Muscle layer of duodenum (tissue), 2 donors: ENCODE measurements around the gene TRPM6.
"Not testable (repeated sequence)": the region's sequence is repeated elsewhere in the genome, so short reads cannot be mapped to it uniquely, and the experiment has no call there.

Source experiments
- H3K27ac ChIP-seq: one replicate; pipeline ENCODE4 v1.7.0; 2013; ENCODE audit warnings: mild to moderate bottlenecking, low read length
- H3K27me3 ChIP-seq: one replicate; pipeline ENCODE4 v1.7.0; 2013; ENCODE audit warnings: low read depth, mild to moderate bottlenecking, control low read depth, low read length
- H3K36me3 ChIP-seq, 2 donors: one replicate each; pipeline ENCODE4 v1.7.0; 2013; ENCODE audit warnings: low read length in 2 of 2, control low read depth in 1 of 2, mild to moderate bottlenecking in 1 of 2; ENCODE audit not compliant: insufficient read depth in 2 of 2, control insufficient read depth in 1 of 2
- H3K4me1 ChIP-seq, 2 donors: one replicate each; pipeline ENCODE4 v1.7.0; 2013; ENCODE audit warnings: low read length in 2 of 2, mild to moderate bottlenecking in 2 of 2, control low read depth in 1 of 2, moderate library complexity in 1 of 2; ENCODE audit not compliant: insufficient read depth in 2 of 2, control insufficient read depth in 1 of 2
- H3K4me3 ChIP-seq, 2 donors: one replicate each; pipeline ENCODE4 v1.7.0; 2013; ENCODE audit warnings: low read length in 2 of 2, low read depth in 1 of 2, mild to moderate bottlenecking in 1 of 2
- H3K9me3 ChIP-seq, 2 donors: one replicate each; pipeline ENCODE4 v1.7.0; 2013; ENCODE audit warnings: low read length in 2 of 2, control low read depth in 1 of 2, mild to moderate bottlenecking in 1 of 2; ENCODE audit not compliant: control insufficient read depth in 1 of 2
- donor health status: healthy.

The TRPM6 gene, protein sequence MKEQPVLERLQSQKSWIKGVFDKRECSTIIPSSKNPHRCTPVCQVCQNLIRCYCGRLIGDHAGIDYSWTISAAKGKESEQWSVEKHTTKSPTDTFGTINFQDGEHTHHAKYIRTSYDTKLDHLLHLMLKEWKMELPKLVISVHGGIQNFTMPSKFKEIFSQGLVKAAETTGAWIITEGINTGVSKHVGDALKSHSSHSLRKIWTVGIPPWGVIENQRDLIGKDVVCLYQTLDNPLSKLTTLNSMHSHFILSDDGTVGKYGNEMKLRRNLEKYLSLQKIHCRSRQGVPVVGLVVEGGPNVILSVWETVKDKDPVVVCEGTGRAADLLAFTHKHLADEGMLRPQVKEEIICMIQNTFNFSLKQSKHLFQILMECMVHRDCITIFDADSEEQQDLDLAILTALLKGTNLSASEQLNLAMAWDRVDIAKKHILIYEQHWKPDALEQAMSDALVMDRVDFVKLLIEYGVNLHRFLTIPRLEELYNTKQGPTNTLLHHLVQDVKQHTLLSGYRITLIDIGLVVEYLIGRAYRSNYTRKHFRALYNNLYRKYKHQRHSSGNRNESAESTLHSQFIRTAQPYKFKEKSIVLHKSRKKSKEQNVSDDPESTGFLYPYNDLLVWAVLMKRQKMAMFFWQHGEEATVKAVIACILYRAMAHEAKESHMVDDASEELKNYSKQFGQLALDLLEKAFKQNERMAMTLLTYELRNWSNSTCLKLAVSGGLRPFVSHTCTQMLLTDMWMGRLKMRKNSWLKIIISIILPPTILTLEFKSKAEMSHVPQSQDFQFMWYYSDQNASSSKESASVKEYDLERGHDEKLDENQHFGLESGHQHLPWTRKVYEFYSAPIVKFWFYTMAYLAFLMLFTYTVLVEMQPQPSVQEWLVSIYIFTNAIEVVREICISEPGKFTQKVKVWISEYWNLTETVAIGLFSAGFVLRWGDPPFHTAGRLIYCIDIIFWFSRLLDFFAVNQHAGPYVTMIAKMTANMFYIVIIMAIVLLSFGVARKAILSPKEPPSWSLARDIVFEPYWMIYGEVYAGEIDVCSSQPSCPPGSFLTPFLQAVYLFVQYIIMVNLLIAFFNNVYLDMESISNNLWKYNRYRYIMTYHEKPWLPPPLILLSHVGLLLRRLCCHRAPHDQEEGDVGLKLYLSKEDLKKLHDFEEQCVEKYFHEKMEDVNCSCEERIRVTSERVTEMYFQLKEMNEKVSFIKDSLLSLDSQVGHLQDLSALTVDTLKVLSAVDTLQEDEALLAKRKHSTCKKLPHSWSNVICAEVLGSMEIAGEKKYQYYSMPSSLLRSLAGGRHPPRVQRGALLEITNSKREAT (N-terminal part only)

DNA sequence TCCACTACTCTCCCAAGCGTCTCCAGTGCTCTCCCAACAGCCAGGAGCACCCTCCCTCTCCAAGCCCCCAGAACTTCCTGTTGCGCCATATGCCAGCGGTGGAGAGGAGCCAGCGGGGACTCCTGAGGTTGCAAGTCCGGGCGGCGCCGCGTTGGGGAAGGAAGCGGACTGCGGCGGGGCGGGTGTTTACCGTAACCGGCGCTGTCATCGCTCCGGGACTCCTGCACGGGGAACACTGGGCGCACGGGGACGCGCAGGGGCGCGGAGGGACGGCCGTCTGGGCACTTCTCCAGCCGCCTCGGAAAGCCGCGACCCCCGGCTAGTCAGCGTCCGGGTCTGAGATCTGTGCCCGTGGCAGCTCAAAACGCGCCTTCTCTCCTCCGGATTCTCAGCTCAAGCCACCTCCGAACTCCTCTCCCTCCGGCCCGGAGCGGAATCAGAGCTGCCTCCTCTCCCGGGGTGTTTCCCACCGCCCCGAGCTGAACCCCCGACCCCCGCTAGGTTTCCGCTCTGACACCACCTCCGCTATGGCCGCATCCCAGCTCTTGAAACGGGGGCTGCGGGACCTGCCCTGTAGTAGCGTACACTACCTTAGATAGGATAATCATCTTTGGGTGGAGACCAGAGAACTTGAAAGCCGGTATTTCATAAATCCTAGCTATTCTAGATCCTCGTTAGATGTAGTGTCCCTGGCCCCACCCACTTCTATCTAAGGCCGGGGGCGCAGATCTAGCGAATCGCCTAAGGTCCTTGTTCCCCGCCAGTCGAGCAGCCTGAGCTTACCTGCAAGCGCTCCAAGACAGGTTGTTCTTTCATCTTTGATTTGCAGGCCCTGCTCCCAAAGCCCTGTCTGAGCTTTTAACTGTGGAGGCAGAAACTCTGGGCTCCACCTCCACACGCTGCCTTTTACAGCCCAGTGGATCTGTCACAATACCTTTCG lies at the start of gene TRPM6:
Gene TRPM6, minus strand, starts transcription at position 881 of the 940 bp plus-strand sequence. Its CDS starts 65 bp downstream, at position 816.
- H3K4me1 ChIP-seq, result peaks cover 0 to 7% of the 10 kb centered on the region in 2 donors
- H3K4me3 ChIP-seq, result peak within 1 kb of the TSS; percentile 45 to 70
- H3K9me3 ChIP-seq, result no peaks in the 10 kb centered on the region
- H3K27me3 ChIP-seq, result no peaks in the 10 kb centered on the region
- H3K36me3 ChIP-seq, result no peaks in the 10 kb centered on the region
- H3K27ac ChIP-seq, result peak within 1 kb of the TSS; percentile 25

DNA sequence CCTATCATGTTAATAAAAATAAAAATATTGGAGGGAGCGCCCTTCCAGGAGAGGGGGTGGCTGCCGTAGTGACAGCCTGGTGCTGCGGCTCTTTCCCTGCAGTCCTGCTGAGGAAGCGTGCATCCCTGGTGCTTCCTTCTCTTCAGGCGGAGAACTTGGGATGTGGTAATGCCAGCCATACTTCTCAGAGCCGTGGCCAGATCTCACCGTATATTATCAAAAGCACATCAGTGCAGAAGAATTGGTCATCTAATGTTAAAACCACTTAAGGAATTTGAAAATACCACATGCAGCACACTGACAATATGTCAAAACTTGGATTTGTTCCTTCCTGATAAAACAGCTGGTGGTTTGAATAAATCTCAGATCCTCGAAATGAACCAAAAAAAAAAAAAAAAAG lies 47.3 kb upstream of the TRPM6 start:
- H3K27me3 ChIP-seq, result no peaks in the 10 kb centered on the region
- no peaks in the 10 kb centered on the region for H3K36me3 ChIP-seq
- H3K9me3 ChIP-seq, result peaks cover 0 to 3% of the 10 kb centered on the region in 2 donors
- H3K27ac ChIP-seq, result no peak overlapping the region
- H3K4me3 ChIP-seq, result no peak overlapping the region
- H3K4me1 ChIP-seq, result no peaks in the 10 kb centered on the region

DNA sequence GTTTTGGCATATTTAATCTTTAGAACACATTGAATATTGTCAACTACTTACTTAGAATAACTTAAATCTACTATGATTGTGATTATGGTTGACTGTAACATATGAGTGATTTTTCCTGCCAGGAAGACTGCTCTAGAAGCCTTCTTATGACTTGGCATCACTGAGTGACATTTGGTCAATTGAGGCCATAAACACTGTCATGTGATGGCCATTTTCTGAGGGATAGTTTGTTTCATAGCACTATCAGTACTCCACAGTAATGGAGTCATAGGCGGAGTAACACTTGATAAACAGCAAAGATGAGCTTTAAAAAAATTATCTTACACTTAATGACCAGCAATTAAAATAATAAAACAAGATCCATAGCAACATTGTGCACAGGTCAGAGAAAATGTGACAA lies 34.0 kb upstream of the TRPM6 start:
- Histone ChIP-seq H3K9me3 (no peaks in the 10 kb centered on the region), H3K36me3 (no peaks in the 10 kb centered on the region), H3K27ac (no peak overlapping the region), H3K4me1 (no peaks in the 10 kb centered on the region), H3K27me3 (no peaks in the 10 kb centered on the region), H3K4me3 (no peak overlapping the region)

DNA sequence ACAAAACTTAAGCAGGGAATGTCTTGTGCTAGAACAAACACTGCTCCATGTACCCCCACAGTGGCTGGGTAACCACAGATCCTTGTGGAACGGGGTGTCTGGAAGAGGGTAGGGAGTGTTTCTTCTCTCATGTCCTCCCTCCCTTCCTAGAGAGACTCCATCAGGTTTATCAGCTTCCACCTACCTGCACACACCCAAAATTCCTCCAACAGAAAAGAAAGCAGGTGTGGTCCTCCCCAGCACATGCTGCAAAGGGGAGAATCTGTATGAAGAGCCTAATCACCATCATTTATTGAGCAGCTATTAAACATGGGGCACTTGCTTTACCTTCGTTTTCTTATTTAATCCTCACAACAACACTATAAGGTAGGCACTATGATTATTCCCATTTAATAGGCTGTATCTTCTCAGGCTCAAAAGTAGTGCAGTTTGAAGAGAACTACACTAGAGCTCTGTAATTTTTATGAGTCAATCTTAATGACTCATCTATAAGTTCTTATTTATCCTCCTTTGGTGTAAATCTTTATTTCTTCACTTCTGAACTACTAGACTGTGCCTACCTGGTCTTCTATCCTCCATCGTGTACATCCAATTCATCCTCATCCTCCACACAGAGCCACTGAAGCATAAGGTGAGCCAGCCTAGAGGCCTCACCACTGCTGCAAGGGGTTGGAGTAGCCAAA lies 33.4 kb upstream of the TRPM6 start:
- H3K4me3 ChIP-seq, result no peak overlapping the region
- no peaks in the 10 kb centered on the region for H3K27me3 ChIP-seq
- H3K9me3 ChIP-seq, result no peaks in the 10 kb centered on the region
- no peak overlapping the region for H3K27ac ChIP-seq
- no peaks in the 10 kb centered on the region for H3K36me3 ChIP-seq
- H3K4me1 ChIP-seq, result no peaks in the 10 kb centered on the region

DNA sequence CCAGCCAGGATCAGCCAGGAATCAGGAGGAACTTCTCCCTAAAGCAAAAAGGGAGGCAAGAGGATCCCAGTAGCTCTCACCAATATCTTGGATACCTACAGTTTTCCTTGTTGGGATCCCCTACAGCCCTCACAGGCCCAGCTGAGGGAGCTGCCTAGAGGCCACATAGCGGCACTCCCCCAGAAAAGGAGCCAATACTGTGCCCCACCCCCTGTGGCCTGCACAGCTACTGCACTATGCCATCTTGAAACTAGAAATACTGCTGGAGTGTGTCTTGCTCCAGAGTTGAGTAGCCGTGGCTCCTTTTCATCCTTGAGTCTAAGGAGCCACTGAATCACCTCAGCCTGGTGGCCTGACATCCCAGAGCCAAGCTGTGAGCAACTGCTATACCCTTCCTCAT lies 22.3 kb upstream of the TRPM6 start:
- Histone ChIP-seq H3K27ac (no peak overlapping the region), H3K9me3 (peaks cover 7 to 8% of the 10 kb centered on the region in 2 donors), H3K27me3 (no peaks in the 10 kb centered on the region), H3K4me3 (no peak overlapping the region), H3K4me1 (no peaks in the 10 kb centered on the region), H3K36me3 (no peaks in the 10 kb centered on the region)

DNA sequence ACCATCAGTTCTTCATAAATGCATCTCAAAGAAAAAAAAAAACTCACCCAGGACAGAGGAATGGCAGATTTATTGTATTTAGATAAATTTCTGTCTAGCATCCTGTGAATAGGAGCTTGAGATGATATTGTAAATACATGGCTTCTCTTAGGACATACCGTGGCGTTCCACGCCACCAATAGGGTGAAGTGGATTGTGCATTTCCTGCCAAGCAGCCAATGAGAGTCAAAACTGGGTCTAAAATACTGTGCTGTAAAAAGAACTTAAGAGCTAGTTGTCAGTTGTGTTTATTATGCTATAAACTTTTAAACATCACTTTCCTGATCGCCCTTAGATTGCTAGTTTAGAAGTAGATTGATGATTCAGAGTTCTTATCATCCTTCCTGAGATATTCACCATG lies 20.9 kb upstream of the TRPM6 start:
- Histone ChIP-seq H3K4me1 (no peaks in the 10 kb centered on the region), H3K4me3 (no peak overlapping the region), H3K9me3 (peaks cover 7 to 8% of the 10 kb centered on the region in 2 donors), H3K27me3 (no peaks in the 10 kb centered on the region), H3K36me3 (no peaks in the 10 kb centered on the region), H3K27ac (no peak overlapping the region)

DNA sequence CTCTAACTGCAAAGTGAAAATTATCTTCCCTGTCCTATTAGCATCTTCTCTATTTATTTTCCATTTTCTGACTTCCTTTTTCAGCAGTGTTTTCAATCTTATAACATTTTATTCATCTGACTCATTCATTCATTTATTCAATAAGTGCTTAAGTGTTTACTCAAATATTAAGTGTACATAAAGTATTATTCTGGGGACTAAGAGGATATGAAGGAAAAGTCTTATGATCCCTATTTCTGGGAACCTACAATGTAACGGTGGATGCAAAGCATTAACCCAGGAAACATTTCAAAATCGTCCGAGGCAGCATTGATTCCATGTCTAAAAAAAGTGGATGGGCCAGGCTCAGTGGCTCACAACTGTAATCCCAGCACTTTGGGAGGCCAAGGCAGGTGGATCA lies 19.4 kb upstream of the TRPM6 start:
- Histone ChIP-seq H3K27me3 (no peaks in the 10 kb centered on the region), H3K27ac (no peak overlapping the region), H3K36me3 (no peaks in the 10 kb centered on the region), H3K4me1 (no peaks in the 10 kb centered on the region), H3K4me3 (no peak overlapping the region), H3K9me3 (peaks cover 5% of the 10 kb centered on the region in 2 donors)

DNA sequence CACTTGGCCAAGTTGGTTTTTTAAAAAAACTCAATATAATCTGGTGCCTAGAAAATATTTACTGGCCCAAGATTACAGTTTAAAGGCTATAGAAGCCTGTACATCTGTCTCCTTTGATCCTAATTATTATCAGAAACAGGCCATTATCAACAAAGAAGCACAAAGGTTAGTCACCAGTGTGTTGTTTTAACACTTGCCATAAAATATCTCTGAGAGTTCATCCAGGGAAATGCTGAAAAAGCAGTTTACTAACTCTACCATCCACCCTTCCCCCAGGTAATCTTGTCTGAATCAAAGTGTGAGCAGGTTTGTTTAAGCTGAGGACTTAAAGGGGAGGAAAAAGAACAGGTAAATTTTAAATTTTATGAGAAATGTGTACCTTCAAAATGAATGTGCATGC lies 13.3 kb upstream of the TRPM6 start:
- Histone ChIP-seq H3K4me3 (no peak overlapping the region), H3K27ac (no peak overlapping the region), H3K27me3 (no peaks in the 10 kb centered on the region), H3K4me1 (no peaks in the 10 kb centered on the region), H3K9me3 (no peaks in the 10 kb centered on the region), H3K36me3 (no peaks in the 10 kb centered on the region)

DNA sequence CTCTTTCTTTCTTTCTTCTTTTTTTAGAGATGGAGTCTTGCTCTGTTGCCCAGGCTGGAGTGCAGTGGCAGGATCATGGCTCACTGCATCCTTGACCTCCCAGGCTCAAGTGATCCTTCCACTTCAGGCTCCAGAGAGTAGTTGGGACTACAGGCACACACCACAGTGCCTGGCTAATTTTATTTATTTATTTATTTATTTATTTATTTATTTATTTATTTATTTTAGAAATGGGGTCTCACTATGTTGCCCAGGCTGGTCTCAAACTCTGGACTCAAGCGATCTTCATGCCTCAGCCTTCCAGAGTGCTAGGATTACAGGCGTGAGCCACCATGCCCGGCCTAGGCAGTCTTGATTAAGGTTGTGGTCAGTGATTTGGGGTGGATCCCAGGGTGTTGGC lies 728 bp upstream of the TRPM6 start:
- not testable (repeated sequence) for H3K4me3 ChIP-seq, H3K27ac ChIP-seq, H3K36me3 ChIP-seq, H3K9me3 ChIP-seq, H3K4me1 ChIP-seq, H3K27me3 ChIP-seq

DNA sequence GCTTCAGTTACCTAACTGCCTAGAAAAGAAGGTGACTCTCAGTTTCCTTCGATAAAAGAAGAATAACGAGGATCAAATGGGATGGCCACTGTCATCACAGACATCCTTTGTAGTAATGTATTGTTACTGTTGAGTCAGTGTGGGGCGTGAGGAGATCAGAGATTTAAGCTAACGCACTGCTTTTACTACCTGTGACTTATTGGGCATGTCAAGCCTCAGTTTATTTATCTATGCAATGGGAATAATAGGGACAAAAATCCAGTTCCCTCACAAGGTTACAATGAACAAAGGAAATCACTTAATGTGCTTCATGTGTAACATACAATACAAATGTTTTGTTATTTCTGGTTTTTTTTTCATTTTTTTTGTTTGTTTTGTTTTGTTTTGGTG lies 255 bp upstream of the TRPM6 start:
- Histone ChIP-seq H3K4me1 (peaks cover 0 to 7% of the 10 kb centered on the region in 2 donors), H3K27ac (no peak overlapping the region)

More for the DNA sequence above, 255 bp upstream of the TRPM6 start:
- Histone ChIP-seq H3K4me3 (peak overlapping the region in 1 of 2 donors; percentile 45), H3K36me3 (no peaks in the 10 kb centered on the region), H3K27me3 (no peaks in the 10 kb centered on the region), H3K9me3 (no peaks in the 10 kb centered on the region)
